Loucy (cell line): ENCODE measurements around the gene EFR3B.

Source experiments
- CTCF ChIP-seq: fragments of 200-600 bp; sonication (generic); conservative IDR thresholded peaks from 2 replicates; pipeline ENCODE4 v1.5.1; 2014; ENCODE audit warnings: mild to moderate bottlenecking, antibody characterized with exemption, low read length
- EZH2phosphoT487 ChIP-seq: fragments of 200-600 bp; IDR thresholded peaks from 2 replicates; pipeline ENCODE4 v1.6.1; 2018; ENCODE audit warnings: antibody characterized with exemption, mild to moderate bottlenecking, moderate library complexity, borderline replicate concordance

- TF ChIP-seq CTCF (no peak), EZH2phosphoT487 (no peak)
Observed at GRCh38 chr2:25000036-25000435, 41.8 kb upstream of the EFR3B start.
